Left renal pelvis (tissue), 4 donors: ENCODE measurements around the gene MLXIP. TPM values are rescaled to one million over a fixed set of nuclear protein-coding genes. Genes with fewer than 3 reads are reported as not detected.

Source experiments
- DNase-seq, 4 donors: peaks; one replicate each; pipeline ENCODE4 v3.0.0-alpha.2; 2013; ENCODE audit warnings: low read depth in 4 of 4, low spot score in 3 of 4
- polyA plus RNA-seq, 4 donors: library from polyadenylated mRNA; unstranded; fragments of 120-200 nt; gene quantifications; one replicate each; pipeline ENCODE4 v1.2.1, GENCODE V29; 2013; ENCODE audit not compliant: insufficient read length in 4 of 4

Gene MLXIP
- polyA plus RNA-seq, 4 donors = 29.1 to 46.8 (median 31.9) TPM

- DNase-seq = no peak
These were observed 62.1 kb downstream of the MLXIP start for GRCh38 chr12:122140467-122141257.

DNA sequence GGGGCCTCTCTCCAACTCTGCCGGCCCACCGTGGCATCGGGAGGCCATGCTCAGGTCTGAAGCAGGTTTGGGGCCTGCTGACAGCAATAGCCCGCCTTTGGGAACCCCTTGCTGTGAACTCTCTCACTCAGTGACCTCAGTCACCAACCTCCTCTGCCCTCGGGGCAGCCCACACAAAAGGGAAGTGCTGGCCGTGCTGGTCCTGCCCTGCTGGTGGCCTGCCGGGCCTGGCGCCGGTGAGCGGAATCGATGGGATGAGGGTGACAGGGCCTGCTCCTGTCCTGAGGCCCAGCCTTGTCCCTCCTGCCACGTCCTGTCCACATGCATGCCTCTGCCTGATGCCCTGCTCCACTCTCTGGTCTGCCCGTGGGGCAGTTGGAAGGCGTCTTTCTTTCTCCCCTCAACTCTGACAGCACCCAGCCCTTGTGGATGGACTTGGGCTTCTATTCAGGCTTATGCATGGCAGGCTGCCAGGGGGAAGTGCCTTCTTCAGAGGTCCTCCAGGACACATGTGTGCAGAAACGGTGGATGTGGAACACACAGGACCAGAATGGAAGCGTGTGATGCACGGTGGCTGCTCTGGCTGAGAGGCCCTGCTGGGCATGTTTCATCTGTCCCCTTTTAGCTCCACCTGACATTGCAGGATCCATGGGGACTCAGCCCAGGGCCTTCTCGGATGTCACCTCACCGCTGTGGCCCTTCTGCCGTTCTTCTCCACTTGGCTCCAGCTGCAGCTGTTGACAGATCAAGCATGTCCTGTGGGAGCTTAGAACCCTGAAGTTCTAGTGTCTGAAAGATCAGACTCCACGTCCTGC lies 63.6 kb downstream of the MLXIP start:
- DNase-seq = no peak

DNA sequence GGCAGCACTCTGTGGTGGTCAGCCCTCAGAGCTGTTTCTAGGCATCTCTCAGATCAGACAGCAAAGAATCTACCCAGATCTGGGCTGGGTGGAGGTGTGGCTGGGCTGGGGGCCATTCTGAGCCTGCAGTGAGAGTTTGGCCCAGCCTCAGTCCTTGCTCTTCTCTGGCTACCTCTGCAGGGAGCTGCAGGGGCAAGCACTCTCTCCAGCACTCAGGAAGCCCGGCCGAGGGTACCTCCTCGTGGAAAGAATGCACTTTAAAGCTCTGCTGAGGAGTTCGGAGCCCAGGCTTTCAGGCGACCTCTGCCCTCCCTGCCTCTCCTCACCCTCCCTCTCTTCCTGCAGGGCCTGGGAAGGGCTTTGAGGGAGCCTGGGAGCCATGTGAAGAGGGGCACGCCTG lies 64.3 kb downstream of the MLXIP start:
- no peak for DNase-seq

DNA sequence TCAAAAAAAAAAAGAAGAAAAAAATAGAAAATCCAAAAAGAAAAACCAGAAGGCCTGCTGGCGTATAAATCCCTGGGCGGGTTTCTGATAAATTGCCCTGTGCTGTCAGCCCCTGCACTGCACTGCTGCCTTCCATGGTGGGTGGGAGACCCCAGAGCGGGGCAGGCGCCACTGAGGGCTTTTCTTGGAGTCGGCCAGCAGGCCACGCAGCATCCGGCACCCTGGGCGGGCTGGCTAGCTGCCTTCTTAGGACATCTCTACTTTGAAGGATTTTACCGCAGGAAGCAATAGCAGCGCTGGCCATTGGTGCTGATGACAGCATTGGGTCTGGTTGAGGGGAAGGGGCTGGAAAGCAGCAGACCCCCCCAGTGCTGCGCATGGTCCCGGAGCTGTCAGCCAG lies 66.3 kb downstream of the MLXIP start:
- DNase-seq = no peak

DNA sequence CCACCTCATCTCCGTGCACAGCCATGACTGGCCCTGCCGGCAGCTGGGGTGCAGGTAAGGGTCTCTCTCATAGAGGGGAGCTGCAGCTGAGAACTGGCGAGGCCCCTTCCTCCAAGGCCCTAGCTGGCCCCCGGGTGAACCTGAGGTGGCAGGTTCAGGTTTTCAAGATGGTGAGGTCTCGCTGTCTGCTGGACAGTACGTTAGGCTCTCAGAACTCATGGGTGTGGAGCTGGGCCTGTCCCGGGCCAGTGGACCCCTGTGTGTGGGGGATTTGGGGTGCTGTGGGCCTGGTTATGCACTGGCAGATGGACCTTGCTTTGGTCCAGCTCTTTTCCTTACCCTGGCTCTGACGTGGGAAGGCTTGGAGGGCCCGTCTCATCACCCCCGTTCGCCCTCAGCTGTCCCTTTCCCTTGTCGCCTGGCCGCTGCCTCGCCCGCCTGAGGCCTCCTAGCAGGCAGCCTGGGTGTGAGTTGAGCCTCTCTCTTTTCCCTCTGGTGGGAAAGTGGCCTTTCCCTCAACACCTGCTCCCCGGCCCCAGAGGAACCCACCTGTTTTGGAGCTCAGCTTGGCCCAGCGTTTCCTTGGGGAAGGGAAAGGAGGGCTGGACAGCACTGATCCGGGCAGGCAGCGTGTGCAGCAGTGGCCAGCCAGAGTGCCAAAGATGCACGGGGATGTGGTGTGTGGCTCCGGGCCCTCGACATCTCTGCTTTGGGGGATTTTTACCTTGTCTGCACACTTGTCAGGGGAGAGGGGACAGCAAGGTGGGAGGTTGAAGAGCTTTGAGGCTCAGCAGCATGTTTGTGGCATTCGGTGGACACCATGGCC lies 67.2 kb downstream of the MLXIP start:
- no peak for DNase-seq

DNA sequence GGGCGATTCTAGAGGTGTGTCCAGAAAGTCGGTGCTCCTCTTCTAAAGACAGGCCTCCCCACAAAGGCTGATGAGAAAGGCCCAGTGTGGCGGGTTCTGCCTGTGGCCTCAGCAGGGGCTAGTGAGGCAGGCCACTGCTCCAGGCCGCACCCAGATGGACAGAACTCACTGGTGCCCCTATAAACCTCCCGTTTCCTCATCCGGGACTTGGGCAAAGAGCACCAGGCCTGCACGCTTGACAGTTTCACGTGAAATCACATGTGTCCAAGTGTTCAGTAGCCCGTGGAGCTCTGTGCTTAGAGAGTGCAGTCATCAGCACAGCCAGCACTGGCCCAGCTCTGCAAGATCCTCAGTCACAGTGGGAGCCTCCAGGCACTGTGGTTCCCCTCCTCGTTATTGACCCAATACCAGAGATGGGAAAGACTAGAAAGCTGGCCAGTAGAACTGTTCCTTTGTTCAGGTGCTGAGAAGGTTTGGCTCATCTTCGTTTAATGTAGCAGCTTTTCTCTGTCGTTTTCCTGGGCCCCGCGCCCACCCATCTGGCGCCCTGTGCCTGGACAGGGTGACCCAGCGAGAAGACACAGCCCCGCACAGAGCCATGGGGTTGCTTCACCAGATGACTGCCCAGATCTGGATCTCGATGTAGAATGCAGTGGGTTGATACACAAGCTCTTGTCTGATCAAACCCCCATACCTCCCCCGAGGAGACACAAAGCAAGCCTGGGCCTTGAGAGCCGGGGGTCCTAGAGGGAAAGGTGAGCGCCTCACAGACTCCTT lies 69.1 kb downstream of the MLXIP start:
- no peak for DNase-seq

GRCh38 chr12:122148657-122149056 lies 70.1 kb downstream of the MLXIP start:
- no peak for DNase-seq

GRCh38 chr12:122150127-122150681 lies 71.6 kb downstream of the MLXIP start:
- no peak for DNase-seq

- no peak for DNase-seq
These were observed 74.2 kb downstream of the MLXIP start for GRCh38 chr12:122152754-122153153.

GRCh38 chr12:122155705-122156104 lies 77.1 kb downstream of the MLXIP start:
- no peak for DNase-seq

GRCh38 chr12:122158700-122159285 lies 80.2 kb downstream of the MLXIP start:
- no peak for DNase-seq

DNA sequence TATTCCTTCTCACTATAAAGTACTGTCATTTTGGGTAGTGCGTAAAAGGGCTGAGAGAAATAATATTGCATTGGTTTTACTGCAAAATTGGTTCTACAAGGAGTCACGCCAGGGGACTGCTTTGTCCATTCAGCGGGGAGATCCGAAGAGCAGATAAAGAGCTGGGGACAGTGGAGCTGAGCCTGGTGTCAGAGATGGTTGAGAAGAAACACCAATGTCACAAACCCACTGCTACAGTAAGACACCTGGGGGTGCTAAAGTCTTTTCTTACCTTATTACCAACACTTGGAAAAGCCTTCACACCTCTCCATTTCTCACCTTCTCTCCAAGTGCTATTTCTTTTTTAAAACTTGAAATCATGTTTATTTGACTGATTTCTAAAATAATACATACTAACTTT lies 81.3 kb downstream of the MLXIP start:
- DNase-seq = no peak

- DNase-seq = no peak
These were observed 82.2 kb downstream of the MLXIP start for GRCh38 chr12:122160761-122161160.

DNA sequence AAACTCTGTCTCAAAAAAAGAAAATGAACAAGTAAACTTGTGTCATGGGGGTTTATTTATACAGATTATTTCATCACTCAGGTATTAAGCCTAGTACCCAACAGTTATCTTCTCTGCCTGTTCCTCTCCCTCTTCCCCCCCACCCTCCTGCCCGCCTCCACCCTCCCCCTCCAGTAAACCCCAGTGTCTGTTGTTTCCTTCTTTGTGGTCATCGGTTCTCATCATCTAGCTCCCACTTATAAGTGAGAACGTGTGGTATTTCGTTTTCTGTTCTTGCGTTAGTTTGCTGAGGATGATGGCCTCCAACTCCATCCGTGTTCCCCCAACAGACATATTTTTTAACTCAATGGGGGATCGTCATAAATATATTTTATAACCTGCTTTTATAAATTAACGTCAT lies 83.1 kb downstream of the MLXIP start:
- no peak for DNase-seq

- DNase-seq = no peak
These were observed 84.4 kb downstream of the MLXIP start for GRCh38 chr12:122162976-122163375.

GRCh38 chr12:122166422-122167349 lies 88.1 kb downstream of the MLXIP start:
- DNase-seq = no peak

DNA sequence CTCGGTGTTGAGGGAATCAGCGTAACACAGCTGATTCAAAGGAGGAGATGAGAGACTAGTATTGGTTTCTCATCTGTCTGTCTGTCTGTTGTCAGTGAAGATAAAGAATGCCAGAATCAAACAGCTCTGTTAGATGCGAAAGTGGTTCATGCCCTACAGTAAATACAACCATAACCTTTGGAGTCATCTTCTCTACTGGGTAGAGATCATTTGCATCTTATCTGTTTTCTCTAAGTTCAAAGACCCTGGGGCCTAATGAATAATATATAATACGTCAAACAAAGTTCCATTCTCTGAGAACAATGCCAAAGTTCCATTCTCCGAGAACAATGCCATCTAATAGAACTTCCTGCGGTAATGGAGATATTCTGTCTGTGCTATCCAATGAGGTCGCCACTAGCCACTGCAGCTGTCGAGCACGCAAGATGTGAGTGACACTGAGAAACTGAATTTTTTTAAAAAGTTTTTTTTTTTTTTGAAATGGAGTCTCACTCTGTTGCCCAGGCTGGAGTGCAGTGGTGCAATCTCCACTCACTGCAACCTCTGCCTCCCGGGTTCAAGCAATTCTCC lies 88.9 kb downstream of the MLXIP start:
- no peak for DNase-seq

GRCh38 chr12:122168492-122168891 lies 89.9 kb downstream of the MLXIP start:
- no peak for DNase-seq
